PC-3 (cell line): ENCODE data around the gene ZNF687. TPM values are rescaled to one million over a fixed set of nuclear protein-coding genes. Genes with fewer than 3 reads are reported as not detected.

Experiments
- ATAC-seq: fragments of 200-7000 bp; cut with Tn5 transposase; 2 replicates; pipeline ENCODE4 v1.9.1; 2020; ENCODE audit warnings: mild to moderate bottlenecking, moderate library complexity
- BruUV-seq: library from RNA; stranded (reverse); fragments of 400-500 nt; replicated peaks from 2 replicates; lab custom pipeline; 2021; lab: Mats Ljungman, UMichigan
- CTCF ChIA-PET: fragments of 300-600 bp; sonication (Branson Sonifier 250); formaldehyde crosslinking; loops from one replicate; lab custom pipeline; 2022; ENCODE audit warnings: antibody characterized with exemption; lab: Charles Lee
- POLR2A ChIA-PET: fragments of 300-600 bp; sonication (Branson Sonifier 250); formaldehyde crosslinking; loops from one replicate; lab custom pipeline; 2022; ENCODE audit warnings: antibody characterized with exemption; ENCODE audit not compliant: unreplicated experiment; lab: Charles Lee
- DNase-seq: peaks from one replicate; pipeline ENCODE4 v3.0.0-alpha.2; 2015
- H2AFZ ChIP-seq: fragments of 300-600 bp; sonication (generic); 2 replicates; pipeline ENCODE4 v1.6.0; 2016; ENCODE audit warnings: antibody characterized with exemption, low read length
- H3F3A ChIP-seq: fragments of 300-600 bp; sonication (generic); one replicate; pipeline ENCODE4 v1.6.0; 2017; ENCODE audit warnings: antibody characterized with exemption, low read length, control low read depth, mild to moderate bottlenecking; ENCODE audit not compliant: unreplicated experiment
- H3K27ac ChIP-seq: fragments of 300-600 bp; sonication (generic); 2 replicates; pipeline ENCODE4 v1.5.1; 2016; ENCODE audit warnings: mild to moderate bottlenecking, low read length
- H3K27me3 ChIP-seq: fragments of 300-600 bp; sonication (generic); 2 replicates; pipeline ENCODE4 v1.6.1; 2016; ENCODE audit warnings: low read length, mixed read lengths
- H3K36me3 ChIP-seq: fragments of 300-600 bp; sonication (generic); 2 replicates; pipeline ENCODE4 v1.6.1; 2016; ENCODE audit warnings: low read depth, mixed run types, low read length, mixed read lengths
- H3K4me1 ChIP-seq: fragments of 300-600 bp; sonication (generic); 2 replicates; pipeline ENCODE4 v1.5.1; 2016; ENCODE audit warnings: low read length; ENCODE audit not compliant: insufficient read depth
- H3K4me2 ChIP-seq: fragments of 300-600 bp; sonication (generic); 2 replicates; pipeline ENCODE4 v1.6.0; 2016; ENCODE audit warnings: low read length
- H3K4me3 ChIP-seq: fragments of 300-600 bp; sonication (generic); 2 replicates; pipeline ENCODE4 v1.5.1; 2016; ENCODE audit warnings: mild to moderate bottlenecking, low read length, mixed read lengths
- H3K79me2 ChIP-seq: fragments of 300-600 bp; sonication (generic); 2 replicates; pipeline ENCODE4 v1.6.1; 2017; ENCODE audit warnings: low read length, mixed read lengths
- H3K9ac ChIP-seq: fragments of 300-600 bp; sonication (generic); 2 replicates; pipeline ENCODE4 v1.6.0; 2016; ENCODE audit warnings: mild to moderate bottlenecking, low read length
- H3K9me2 ChIP-seq: fragments of 300-600 bp; sonication (generic); replicated peaks from 2 replicates; pipeline ENCODE4 v1.6.1; 2016; ENCODE audit warnings: mixed run types, low read length, mixed read lengths
- H3K9me3 ChIP-seq: fragments of 300-600 bp; sonication (generic); 2 replicates; pipeline ENCODE4 v1.6.1; 2016; ENCODE audit warnings: low read length, mixed read lengths
- H4K20me1 ChIP-seq: fragments of 300-600 bp; sonication (generic); 2 replicates; pipeline ENCODE4 v1.6.1; 2016; ENCODE audit warnings: low read length, mixed read lengths
- EZH2 ChIP-seq: fragments of 300-600 bp; sonication (generic); IDR thresholded peaks from one replicate; pipeline ENCODE4 v1.6.1; 2017; ENCODE audit warnings: antibody characterized with exemption, mild to moderate bottlenecking, low read length; ENCODE audit not compliant: unreplicated experiment
- EZH2phosphoT487 ChIP-seq: fragments of 300-600 bp; sonication (generic); IDR thresholded peaks from 2 replicates; pipeline ENCODE4 v1.6.1; 2018; ENCODE audit warnings: mild to moderate bottlenecking, antibody characterized with exemption, low read length, borderline replicate concordance
- intact Hi-C: fragments of 100-400 bp; cut with micrococcal nuclease; formaldehyde crosslinking; loops from 2 replicates; pipeline ENCODE4 v1.9.0; 2023
- total RNA-seq: library from RNA; depleted of rRNA; stranded (reverse); fragments of >200 nt; gene quantifications from 2 replicates; pipeline ENCODE4 v1.2.3, GENCODE V29; 2014
- TF ChIP-seq, protein P1 (sequence below): fragments of 300-600 bp; sonication (generic); conservative IDR thresholded peaks from 2 replicates; pipeline ENCODE4 v1.5.1; 2017; ENCODE audit warnings: antibody characterized with exemption, low read depth, mild to moderate bottlenecking, low read length

The ZNF687 gene
- total RNA-seq, 1 experiment from 2014 or later: 24.6 TPM

DNA sequence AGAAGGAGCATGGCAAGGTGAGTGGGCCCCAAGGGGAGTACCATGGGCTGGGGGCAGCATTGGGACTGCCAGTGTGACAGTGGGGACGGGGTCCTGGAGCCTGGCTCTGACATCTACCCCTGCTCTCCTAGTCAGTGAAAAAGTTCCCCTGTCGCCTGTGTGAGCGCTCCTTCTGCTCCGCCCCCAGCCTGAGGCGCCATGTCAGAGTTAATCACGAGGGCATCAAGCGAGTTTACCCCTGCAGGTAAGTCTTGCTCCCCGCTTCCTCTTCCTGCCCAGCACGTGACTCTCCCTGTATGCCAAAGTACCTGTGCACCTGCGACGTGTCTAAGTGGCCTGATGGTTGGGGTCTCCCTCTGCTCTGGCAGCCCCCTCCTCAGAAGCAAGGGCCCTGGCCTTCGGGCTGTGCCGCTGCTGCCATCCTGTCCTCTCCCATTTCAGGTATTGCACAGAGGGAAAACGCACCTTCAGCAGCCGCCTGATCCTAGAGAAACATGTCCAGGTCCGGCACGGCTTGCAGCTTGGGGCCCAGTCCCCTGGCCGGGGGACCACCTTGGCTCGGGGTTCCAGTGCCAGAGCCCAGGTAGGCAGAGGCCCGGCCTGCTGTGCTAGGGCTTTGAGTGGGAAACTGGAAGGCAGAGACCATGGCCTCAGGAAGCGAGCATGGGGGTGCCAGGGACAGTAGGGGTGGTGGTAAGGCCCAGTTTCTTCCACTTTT lies 8.1 kb downstream of the ZNF687 start:
- H3K4me3 ChIP-seq: no peak overlapping the region
- BruUV-seq: no TSS peak
- no peaks in the 10 kb centered on the region for H3K9me3 ChIP-seq
- ChIA-PET POLR2A (no interaction called here), CTCF (no interaction called here)
- H3K4me1 ChIP-seq: no peaks in the 10 kb centered on the region
- no peaks in the 10 kb centered on the region for H3K27me3 ChIP-seq
- no peak overlapping the region for H3K27ac ChIP-seq
- no peak for ATAC-seq
- no peak overlapping the region for H3K4me2 ChIP-seq
- no peaks in the 10 kb centered on the region for H3F3A ChIP-seq
- no peaks in the 10 kb centered on the region for H4K20me1 ChIP-seq
- no peak for DNase-seq
- H3K36me3 ChIP-seq: peaks cover 54% of the 10 kb centered on the region
- H2AFZ ChIP-seq: no peak overlapping the region
- no peak overlapping the region for H3K9ac ChIP-seq
- intact Hi-C loops: no loop called here
- TF ChIP-seq EZH2 (no peak), EZH2phosphoT487 (no peak)
- TF ChIP-seq, protein P1, sequence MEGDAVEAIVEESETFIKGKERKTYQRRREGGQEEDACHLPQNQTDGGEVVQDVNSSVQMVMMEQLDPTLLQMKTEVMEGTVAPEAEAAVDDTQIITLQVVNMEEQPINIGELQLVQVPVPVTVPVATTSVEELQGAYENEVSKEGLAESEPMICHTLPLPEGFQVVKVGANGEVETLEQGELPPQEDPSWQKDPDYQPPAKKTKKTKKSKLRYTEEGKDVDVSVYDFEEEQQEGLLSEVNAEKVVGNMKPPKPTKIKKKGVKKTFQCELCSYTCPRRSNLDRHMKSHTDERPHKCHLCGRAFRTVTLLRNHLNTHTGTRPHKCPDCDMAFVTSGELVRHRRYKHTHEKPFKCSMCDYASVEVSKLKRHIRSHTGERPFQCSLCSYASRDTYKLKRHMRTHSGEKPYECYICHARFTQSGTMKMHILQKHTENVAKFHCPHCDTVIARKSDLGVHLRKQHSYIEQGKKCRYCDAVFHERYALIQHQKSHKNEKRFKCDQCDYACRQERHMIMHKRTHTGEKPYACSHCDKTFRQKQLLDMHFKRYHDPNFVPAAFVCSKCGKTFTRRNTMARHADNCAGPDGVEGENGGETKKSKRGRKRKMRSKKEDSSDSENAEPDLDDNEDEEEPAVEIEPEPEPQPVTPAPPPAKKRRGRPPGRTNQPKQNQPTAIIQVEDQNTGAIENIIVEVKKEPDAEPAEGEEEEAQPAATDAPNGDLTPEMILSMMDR: no peak
- H3K9me2 ChIP-seq: no peaks in the 10 kb centered on the region
- H3K79me2 ChIP-seq: no peaks in the 10 kb centered on the region

DNA sequence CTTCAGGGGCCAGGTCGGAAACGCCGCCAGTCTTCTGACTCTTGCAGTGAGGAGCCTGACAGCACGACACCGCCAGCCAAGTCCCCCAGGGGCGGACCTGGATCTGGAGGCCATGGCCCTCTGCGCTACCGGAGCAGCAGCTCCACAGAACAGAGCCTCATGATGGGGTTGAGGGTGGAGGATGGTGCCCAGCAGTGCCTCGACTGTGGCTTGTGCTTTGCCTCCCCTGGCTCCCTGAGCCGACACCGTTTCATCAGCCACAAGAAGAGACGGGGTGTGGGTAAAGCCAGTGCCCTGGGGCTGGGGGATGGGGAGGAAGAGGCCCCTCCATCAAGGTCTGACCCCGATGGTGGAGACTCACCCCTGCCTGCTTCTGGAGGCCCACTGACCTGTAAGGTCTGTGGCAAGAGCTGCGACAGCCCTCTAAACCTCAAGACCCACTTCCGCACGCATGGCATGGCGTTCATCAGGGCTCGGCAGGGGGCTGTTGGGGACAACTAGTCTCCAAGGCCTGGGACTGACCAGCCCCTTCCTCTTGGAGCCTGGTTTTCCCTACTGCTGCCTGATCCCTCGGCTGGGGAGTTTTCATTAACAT lies 8.7 kb downstream of the ZNF687 start:
- Histone ChIP-seq H3K4me1 (no peaks in the 10 kb centered on the region), H3K9me2 (no peaks in the 10 kb centered on the region), H3K27ac (no peak overlapping the region), H3K79me2 (no peaks in the 10 kb centered on the region), H3K4me2 (no peak overlapping the region), H3K9me3 (no peaks in the 10 kb centered on the region), H3K4me3 (no peak overlapping the region), H3K9ac (no peak overlapping the region), H3K36me3 (peaks cover 60% of the 10 kb centered on the region), H3K27me3 (no peaks in the 10 kb centered on the region), H2AFZ (no peak overlapping the region), H3F3A (no peaks in the 10 kb centered on the region), H4K20me1 (no peaks in the 10 kb centered on the region)
- POLR2A ChIA-PET: no interaction called here
- BruUV-seq: TSS peak; percentile 17
- ATAC-seq: no peak
- intact Hi-C loops: no loop called here
- no peak for DNase-seq
- CTCF ChIA-PET: no interaction called here
- TF ChIP-seq EZH2phosphoT487 (no peak), EZH2 (no peak)
- TF ChIP-seq, protein P1: no peak
